NCI-H2029 (cell line): Measurements from ENCODE around the gene CLECL1.
"Not testable (repeated sequence)": the region's sequence is repeated elsewhere in the genome, so short reads cannot be mapped to it uniquely, and the experiment has no call there.

Experiments
- DNase-seq: peaks from one replicate; lab custom pipeline; 2025; lab: John Stamatoyannopoulos, UW

CLECL1 gene

GRCh38 chr12:9751204-9752144 lies 18.6 kb upstream of the CLECL1 start:
- DNase-seq = peak; percentile 1

GRCh38 chr12:9750276-9751203 lies 17.6 kb upstream of the CLECL1 start:
- peak; percentile 19 for DNase-seq

- no peak for DNase-seq
Measured at GRCh38 chr12:9749640-9750039, 16.7 kb upstream of the CLECL1 start.

- no peak for DNase-seq
Measured at GRCh38 chr12:9745199-9745598, 12.3 kb upstream of the CLECL1 start.

GRCh38 chr12:9742661-9743060 lies 9.8 kb upstream of the CLECL1 start:
- DNase-seq = no peak

GRCh38 chr12:9741726-9742125 lies 8.8 kb upstream of the CLECL1 start:
- DNase-seq = no peak

- no peak for DNase-seq
Measured at GRCh38 chr12:9740106-9740750, 7.3 kb upstream of the CLECL1 start.

- not testable (repeated sequence) for DNase-seq
Measured at GRCh38 chr12:9739404-9740105, 6.7 kb upstream of the CLECL1 start.

GRCh38 chr12:9738905-9739304 lies 6.0 kb upstream of the CLECL1 start:
- DNase-seq = not testable (repeated sequence)

- DNase-seq = no peak
Measured at GRCh38 chr12:9736936-9737705, 4.2 kb upstream of the CLECL1 start.

- DNase-seq = no peak
Measured at GRCh38 chr12:9735601-9736000, 2.7 kb upstream of the CLECL1 start.

GRCh38 chr12:9731797-9732196 lies 1.1 kb downstream of the CLECL1 start:
- no peak for DNase-seq

- DNase-seq = no peak
Measured at GRCh38 chr12:9731393-9731792, 1.5 kb downstream of the CLECL1 start.

GRCh38 chr12:9730591-9730990 lies 2.3 kb downstream of the CLECL1 start:
- no peak for DNase-seq

GRCh38 chr12:9730011-9730410 lies 2.9 kb downstream of the CLECL1 start:
- no peak for DNase-seq

GRCh38 chr12:9729082-9729481 lies 3.8 kb downstream of the CLECL1 start:
- DNase-seq = no peak

- no peak for DNase-seq
Measured at GRCh38 chr12:9727813-9728212, 5.1 kb downstream of the CLECL1 start.

GRCh38 chr12:9725213-9725870 lies 7.6 kb downstream of the CLECL1 start:
- no peak for DNase-seq

- DNase-seq = no peak
Measured at GRCh38 chr12:9724023-9724422, 8.9 kb downstream of the CLECL1 start.

- DNase-seq = no peak
Measured at GRCh38 chr12:9721394-9722092, 11.4 kb downstream of the CLECL1 start.
